ENCODE measurements around the gene CHD3. TPM values are rescaled to one million over a fixed set of nuclear protein-coding genes. Genes with fewer than 3 reads are reported as not detected.
"Not testable (repeated sequence)": the region's sequence is repeated elsewhere in the genome, so short reads cannot be mapped to it uniquely, and the experiment has no call there.

Gene CHD3
- total RNA-seq, 1 donor from 2014 or later = 102 TPM

DNA sequence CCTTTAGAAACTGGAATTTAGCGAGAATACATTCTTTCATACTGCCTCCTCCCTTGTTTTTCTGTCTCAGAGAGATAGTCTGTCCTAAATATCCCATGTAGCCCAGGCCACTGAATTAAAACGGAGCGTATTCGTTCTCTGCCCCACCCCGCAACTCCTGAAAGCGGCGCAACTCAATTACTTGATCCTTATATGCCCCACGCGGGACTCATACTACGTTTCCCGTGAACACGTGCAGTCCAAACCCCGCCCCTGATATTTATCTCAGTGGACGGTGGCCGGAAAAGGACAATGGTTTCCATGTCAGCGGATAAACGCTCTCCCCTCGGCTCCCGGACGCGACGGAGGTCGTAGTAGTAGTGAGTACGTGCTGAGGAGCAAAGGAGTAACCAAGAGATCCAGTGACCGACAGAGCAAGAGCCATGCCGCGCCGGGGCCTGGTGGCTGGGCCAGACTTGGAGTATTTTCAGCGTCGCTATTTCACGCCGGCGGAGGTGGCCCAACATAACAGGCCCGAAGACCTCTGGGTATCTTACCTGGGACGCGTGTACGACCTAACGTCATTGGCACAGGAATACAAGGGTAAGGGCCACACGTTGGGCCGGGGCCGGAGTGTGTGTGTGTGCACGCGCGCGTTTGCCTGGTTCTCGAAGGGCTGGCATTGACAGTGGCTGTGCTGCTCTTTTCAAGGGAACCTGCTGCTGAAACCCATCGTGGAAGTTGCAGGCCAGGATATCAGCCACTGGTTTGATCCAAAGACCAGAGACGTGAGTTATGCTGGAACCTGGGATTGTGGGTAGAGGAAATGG lies 30.7 kb upstream of the CHD3 start, which contains the start of gene CYB5D1:
Gene CYB5D1 (plus strand): TSS at position 291 of the 809 bp plus-strand sequence. CDS start 132 bp downstream, at position 423.
- H3K4me1 ChIP-seq = peaks cover 9 to 25% of the 10 kb centered on the region in 2 donors
- no peaks in the 10 kb centered on the region for H3K9me3 ChIP-seq
- H3K27me3 ChIP-seq = no peaks in the 10 kb centered on the region
- peaks cover 0 to 12% of the 10 kb centered on the region in 2 donors for H3K36me3 ChIP-seq
- H3K27ac ChIP-seq = peak within 1 kb of the TSS; percentile 87 to 88
- TF ChIP-seq, protein P1, sequence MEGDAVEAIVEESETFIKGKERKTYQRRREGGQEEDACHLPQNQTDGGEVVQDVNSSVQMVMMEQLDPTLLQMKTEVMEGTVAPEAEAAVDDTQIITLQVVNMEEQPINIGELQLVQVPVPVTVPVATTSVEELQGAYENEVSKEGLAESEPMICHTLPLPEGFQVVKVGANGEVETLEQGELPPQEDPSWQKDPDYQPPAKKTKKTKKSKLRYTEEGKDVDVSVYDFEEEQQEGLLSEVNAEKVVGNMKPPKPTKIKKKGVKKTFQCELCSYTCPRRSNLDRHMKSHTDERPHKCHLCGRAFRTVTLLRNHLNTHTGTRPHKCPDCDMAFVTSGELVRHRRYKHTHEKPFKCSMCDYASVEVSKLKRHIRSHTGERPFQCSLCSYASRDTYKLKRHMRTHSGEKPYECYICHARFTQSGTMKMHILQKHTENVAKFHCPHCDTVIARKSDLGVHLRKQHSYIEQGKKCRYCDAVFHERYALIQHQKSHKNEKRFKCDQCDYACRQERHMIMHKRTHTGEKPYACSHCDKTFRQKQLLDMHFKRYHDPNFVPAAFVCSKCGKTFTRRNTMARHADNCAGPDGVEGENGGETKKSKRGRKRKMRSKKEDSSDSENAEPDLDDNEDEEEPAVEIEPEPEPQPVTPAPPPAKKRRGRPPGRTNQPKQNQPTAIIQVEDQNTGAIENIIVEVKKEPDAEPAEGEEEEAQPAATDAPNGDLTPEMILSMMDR (IDR thresholded peaks at IDR 0.05) = peak in 1 of 3 experiments; percentile 10
- H3K4me3 ChIP-seq = peak within 1 kb of the TSS; percentile 73 to 76
- peak; percentile 77 to 97 for DNase-seq (ENCODE audit: low spot score in 2 of 2)
- intact Hi-C loops (cut with DNase I) = loop anchor here (1.0 to 10.0 kb wide), 6 partner anchors 23 to 373 kb away; partner anchors contain the start of genes ALOXE3, CNTROB, POLR2A and SLC35G6

DNA sequence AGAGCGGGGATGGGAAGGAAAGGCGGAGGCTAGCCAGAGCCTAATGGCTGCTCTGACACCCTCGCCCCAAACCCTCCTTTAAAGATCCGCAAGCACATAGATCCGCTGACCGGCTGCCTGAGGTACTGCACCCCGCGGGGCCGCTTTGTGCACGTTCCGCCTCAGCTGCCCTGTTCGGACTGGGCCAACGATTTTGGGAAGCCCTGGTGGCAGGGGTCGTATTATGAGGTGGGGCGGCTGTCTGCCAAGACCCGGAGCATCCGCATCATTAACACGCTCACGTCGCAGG lies 30.1 kb upstream of the CHD3 start:
- Histone ChIP-seq H3K27ac (peak overlapping the region; percentile 87 to 88), H3K36me3 (peaks cover 0 to 7% of the 10 kb centered on the region in 2 donors), H3K27me3 (no peaks in the 10 kb centered on the region), H3K9me3 (no peaks in the 10 kb centered on the region), H3K4me1 (peaks cover 9 to 25% of the 10 kb centered on the region in 2 donors), H3K4me3 (peak overlapping the region; percentile 73 to 76)
- DNase-seq (ENCODE audit: low spot score in 2 of 2) = no peak
- TF ChIP-seq, protein P1 (IDR thresholded peaks at IDR 0.05) = peak; percentile 1 to 35 (median 26)
- intact Hi-C loops (cut with DNase I) = loop anchor here (5.0 to 10.0 kb wide), 2 partner anchors 259 to 374 kb away; partner anchors contain the start of genes ALOXE3, POLR2A and SLC35G6

DNA sequence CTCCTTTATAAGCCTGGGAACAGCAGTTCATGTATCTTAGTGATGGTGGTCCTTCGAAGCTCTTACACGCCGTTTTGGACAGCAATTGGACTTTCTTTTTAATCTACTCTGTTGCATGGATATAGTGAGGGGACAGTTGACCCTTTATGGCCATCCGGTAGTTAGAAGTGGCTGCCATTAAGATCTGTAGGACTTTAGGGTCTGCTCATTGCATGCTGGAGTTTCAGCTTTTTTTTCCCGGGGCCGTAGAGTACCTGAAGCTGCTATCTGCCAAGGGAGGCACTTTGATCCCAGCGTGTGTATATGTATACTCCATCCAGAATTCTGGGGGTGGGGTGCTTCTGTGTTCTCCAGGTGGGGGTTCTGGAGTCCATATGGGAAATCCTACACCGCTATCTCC lies 29.6 kb upstream of the CHD3 start:
- no peak for DNase-seq (ENCODE audit: low spot score in 2 of 2)
- H3K4me3 ChIP-seq = peak overlapping the region in 1 of 2 donors; percentile 73
- TF ChIP-seq, protein P1 (IDR thresholded peaks at IDR 0.05) = no peak
- H3K9me3 ChIP-seq = no peaks in the 10 kb centered on the region
- H3K36me3 ChIP-seq = peaks cover 0 to 1% of the 10 kb centered on the region in 2 donors
- H3K27ac ChIP-seq = peak overlapping the region in 1 of 2 donors; percentile 88
- H3K27me3 ChIP-seq = no peaks in the 10 kb centered on the region
- H3K4me1 ChIP-seq = peaks cover 9 to 25% of the 10 kb centered on the region in 2 donors
- intact Hi-C loops (cut with DNase I) = loop anchor here (5.0 to 10.0 kb wide), 2 partner anchors 258 to 374 kb away; partner anchors contain the start of genes ALOXE3, POLR2A and SLC35G6

DNA sequence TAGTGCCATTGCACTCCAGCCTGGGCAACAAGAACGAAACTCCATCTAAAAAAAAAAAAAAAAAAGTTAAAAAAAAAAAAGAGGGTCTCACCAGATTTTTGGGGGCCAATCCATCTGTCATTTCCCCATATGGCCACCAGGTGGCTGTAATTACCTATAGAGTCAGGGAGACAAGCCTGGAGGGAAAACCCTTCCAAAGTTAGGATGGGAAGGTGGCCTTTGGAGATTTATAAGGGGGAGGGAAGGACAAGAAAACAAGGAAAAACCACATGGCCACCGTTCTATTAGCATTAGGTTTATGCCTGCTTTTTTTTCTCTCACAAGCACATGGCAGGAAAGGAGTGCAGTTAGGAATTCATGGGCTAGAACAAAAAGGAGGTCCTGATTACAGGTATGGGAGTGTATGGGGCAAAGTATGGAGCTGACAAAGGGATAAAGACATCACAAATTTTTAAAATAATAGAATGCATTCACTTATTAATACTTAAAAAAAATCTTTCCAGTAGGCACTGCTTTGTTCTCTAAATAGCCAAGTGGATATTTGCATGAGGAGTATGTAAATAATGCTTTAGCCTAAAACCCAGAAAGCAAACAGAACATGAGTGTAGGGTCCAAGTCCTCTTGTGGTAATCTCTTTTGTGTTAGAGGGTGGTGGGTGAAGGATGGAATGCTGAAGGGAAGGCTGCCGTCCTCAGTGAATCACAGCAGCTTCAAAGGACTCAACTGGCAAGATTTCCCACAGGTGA lies 25.7 kb upstream of the CHD3 start:
- Histone ChIP-seq H3K36me3 (no peaks in the 10 kb centered on the region), H3K4me3 (no peak overlapping the region), H3K4me1 (peaks cover 0 to 10% of the 10 kb centered on the region in 2 donors), H3K27me3 (no peaks in the 10 kb centered on the region), H3K27ac (no peak overlapping the region), H3K9me3 (no peaks in the 10 kb centered on the region)
- TF ChIP-seq, protein P1 (IDR thresholded peaks at IDR 0.05) = peak; percentile 76 to 83 (median 76)
- no peak for DNase-seq (ENCODE audit: low spot score in 2 of 2)
- intact Hi-C loops (cut with DNase I) = loop anchor here (1.0 to 2.0 kb wide), 2 partner anchors 26 to 127 kb away; partner anchors contain the start of gene CHD3

DNA sequence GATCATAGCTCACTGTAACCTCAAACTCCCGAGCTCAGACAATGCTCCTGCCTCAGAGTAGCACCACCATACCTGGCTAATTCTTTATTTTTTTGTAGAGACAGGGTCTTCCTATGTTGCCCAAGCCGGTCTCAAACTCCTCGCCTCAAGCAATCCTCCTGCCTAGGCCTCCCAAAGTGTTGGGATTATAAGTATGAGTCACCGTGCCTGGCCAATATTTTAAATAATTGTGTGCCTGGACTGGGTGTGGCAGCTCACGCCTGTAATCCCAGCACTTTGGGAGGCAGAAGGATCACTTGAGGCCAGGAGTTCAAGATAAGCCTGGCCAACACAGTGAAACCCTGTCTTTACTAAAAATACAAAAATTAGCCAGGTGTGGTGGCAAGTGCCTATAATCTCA lies 24.2 kb upstream of the CHD3 start:
- H3K9me3 ChIP-seq; H3K27ac ChIP-seq; H3K4me3 ChIP-seq; H3K4me1 ChIP-seq; DNase-seq (ENCODE audit: low spot score in 2 of 2); H3K27me3 ChIP-seq; intact Hi-C loops (cut with DNase I); H3K36me3 ChIP-seq: not testable (repeated sequence)
